Spleen (tissue), 7 donors: ENCODE measurements around the gene SCN11A.

Source experiments
- POLR2A ChIP-seq, 3 donors: fragments of 450-650 bp; IDR thresholded peaks; one replicate each; pipeline ENCODE4 v1.5.1; 2017; ENCODE audit warnings: antibody characterized with exemption in 3 of 3, mild to moderate bottlenecking in 1 of 3
- TF ChIP-seq, protein P1 (sequence below), 11 experiments: fragments of 200-600 bp in 7 of 11; fragments of 450-650 bp in 4 of 11; sonication (generic) in 4 of 11; IDR thresholded peaks in 8 of 11; conservative IDR thresholded peaks in 3 of 11; 1 replicate in 7 of 11; 2 replicates in 4 of 11; pipeline versions ENCODE4 v1.4.0 to v1.8.0; 2016 to 2021; ENCODE audit warnings: antibody characterized with exemption in 11 of 11, inconsistent platforms in 4 of 11, mild to moderate bottlenecking in 1 of 11
- donor health status: DM: no; HTN: no; CAD: no; lungs with moderate emphysema.
- donor health status: DM: no; HTN: no; CAD: no.
- donor health status: DM: no; HTN: no; CAD: no.

DNA sequence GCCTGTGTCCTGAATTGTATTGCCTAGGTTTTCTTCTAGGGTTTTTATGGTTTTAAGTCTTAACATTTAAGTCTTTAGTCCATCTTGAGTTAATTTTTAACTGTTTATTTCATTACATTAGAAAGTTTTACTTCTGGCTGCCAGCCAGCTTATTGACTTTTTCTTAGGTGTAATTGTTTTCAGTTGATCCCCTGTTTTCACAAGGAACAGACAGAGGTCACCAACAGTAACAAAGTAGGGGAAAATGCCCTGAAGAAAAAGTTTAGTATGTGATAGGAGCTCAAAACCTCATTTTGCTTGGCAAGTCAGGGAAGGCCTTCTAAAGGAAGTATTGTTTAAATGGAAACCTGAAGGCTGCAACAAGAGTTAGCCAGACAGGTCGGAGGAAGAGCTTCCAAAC, 10.4 kb upstream of the SCN11A start:
- TF ChIP-seq, protein P1, sequence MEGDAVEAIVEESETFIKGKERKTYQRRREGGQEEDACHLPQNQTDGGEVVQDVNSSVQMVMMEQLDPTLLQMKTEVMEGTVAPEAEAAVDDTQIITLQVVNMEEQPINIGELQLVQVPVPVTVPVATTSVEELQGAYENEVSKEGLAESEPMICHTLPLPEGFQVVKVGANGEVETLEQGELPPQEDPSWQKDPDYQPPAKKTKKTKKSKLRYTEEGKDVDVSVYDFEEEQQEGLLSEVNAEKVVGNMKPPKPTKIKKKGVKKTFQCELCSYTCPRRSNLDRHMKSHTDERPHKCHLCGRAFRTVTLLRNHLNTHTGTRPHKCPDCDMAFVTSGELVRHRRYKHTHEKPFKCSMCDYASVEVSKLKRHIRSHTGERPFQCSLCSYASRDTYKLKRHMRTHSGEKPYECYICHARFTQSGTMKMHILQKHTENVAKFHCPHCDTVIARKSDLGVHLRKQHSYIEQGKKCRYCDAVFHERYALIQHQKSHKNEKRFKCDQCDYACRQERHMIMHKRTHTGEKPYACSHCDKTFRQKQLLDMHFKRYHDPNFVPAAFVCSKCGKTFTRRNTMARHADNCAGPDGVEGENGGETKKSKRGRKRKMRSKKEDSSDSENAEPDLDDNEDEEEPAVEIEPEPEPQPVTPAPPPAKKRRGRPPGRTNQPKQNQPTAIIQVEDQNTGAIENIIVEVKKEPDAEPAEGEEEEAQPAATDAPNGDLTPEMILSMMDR (IDR thresholded peaks at IDR 0.05 in 8 of 11, conservative IDR thresholded peaks at IDR 0.05 in 3 of 11), result no peak
- TF ChIP-seq POLR2A (IDR thresholded peaks at IDR 0.05), result no peak
